Activated CD4-positive, alpha-beta T cell treated with anti-CD3 and anti-CD28 coated beads for 1 hour (primary cell): ENCODE data around the gene C16orf54.
"Not testable (repeated sequence)": the region's sequence is repeated elsewhere in the genome, so short reads cannot be mapped to it uniquely, and the experiment has no call there.

Experiments used
- DNase-seq: peaks from one replicate; pipeline ENCODE4 v3.0.0-alpha.2; 2020

The C16orf54 gene

GRCh38 chr16:29702269-29702668 is 43.5 kb downstream of the C16orf54 start:
- no peak for DNase-seq

- no peak for DNase-seq
Observed at GRCh38 chr16:29701214-29701555, 44.6 kb downstream of the C16orf54 start.

GRCh38 chr16:29700253-29700987 is 45.4 kb downstream of the C16orf54 start:
- DNase-seq = peak; percentile 66

GRCh38 chr16:29699324-29700219 is 46.2 kb downstream of the C16orf54 start:
- no peak for DNase-seq

- DNase-seq = no peak
Observed at GRCh38 chr16:29698484-29699323, 47.1 kb downstream of the C16orf54 start.

- no peak for DNase-seq
Observed at GRCh38 chr16:29698042-29698441, 47.7 kb downstream of the C16orf54 start.

- no peak for DNase-seq
Observed at GRCh38 chr16:29697391-29697790, 48.4 kb downstream of the C16orf54 start.

- DNase-seq = no peak
Observed at GRCh38 chr16:29696881-29697331, 48.9 kb downstream of the C16orf54 start.

GRCh38 chr16:29695675-29696074 is 50.1 kb downstream of the C16orf54 start:
- not testable (repeated sequence) for DNase-seq

- no peak for DNase-seq
Observed at GRCh38 chr16:29694384-29695195, 51.2 kb downstream of the C16orf54 start.

GRCh38 chr16:29692606-29693005 is 53.2 kb downstream of the C16orf54 start:
- DNase-seq = not testable (repeated sequence)
